Measurements from ENCODE around the gene GYPE. TPM values are rescaled to one million over a fixed set of nuclear protein-coding genes. Genes with fewer than 3 reads are reported as not detected.
"Not testable (repeated sequence)": the region's sequence is repeated elsewhere in the genome, so short reads cannot be mapped to it uniquely, and the experiment has no call there.

The GYPE gene
- total RNA-seq (not detected), polyA plus RNA-seq (1 to 10 TPM in 2 of 4 donors, under 1 TPM in 1, not detected in 1; 0.49 to 3.1 (median 2.6) TPM)

DNA sequence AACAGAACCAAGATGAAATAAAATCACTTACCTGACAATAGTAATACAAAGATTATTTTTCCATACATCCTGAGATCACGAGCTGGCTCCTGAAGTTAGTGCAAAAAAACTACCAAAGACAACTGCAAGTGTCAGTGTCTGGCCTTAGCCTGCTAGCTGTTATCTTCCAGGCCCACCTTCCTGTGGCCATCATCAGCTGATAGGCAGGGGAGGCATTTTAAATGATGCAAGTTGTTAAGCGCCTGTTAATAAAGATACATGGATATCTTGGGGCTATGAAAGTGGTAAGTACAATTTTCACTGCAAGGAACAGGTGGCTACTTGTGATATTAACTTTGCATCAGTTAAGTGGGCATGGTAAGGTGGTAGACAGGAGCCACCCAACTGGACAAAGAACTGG lies at the start of gene GYPE:
Gene GYPE, minus strand, starts transcription at position 120 of the 400 bp plus-strand sequence. Its CDS starts 52 bp downstream, at position 68.
- not testable (repeated sequence) for H3K27ac ChIP-seq (ENCODE audit: insufficient read depth, low read length, poor library complexity, severe bottlenecking); ATAC-seq (ENCODE audit: low read depth in 2 of 2); DNase-seq; H3K27me3 Mint-ChIP-seq; H3K27me3 ChIP-seq (ENCODE audit: control insufficient read depth, insufficient read depth, low read length); H3K4me1 ChIP-seq (ENCODE audit: control insufficient read depth, insufficient read depth, low read length, poor library complexity, severe bottlenecking); H3K4me3 Mint-ChIP-seq; H3K4me3 ChIP-seq (ENCODE audit: low read depth, low read length); H3K27ac Mint-ChIP-seq; H3K36me3 Mint-ChIP-seq; H3K36me3 ChIP-seq (ENCODE audit: control insufficient read depth, insufficient read depth, low read length); H3K9me3 ChIP-seq (ENCODE audit: control insufficient read depth in 2 of 2, low read length in 2 of 2); H3K9me3 Mint-ChIP-seq
- peaks cover 0 to 20% (median 10%) of the 10 kb centered on the region in 4 donors for H3K4me1 Mint-ChIP-seq

DNA sequence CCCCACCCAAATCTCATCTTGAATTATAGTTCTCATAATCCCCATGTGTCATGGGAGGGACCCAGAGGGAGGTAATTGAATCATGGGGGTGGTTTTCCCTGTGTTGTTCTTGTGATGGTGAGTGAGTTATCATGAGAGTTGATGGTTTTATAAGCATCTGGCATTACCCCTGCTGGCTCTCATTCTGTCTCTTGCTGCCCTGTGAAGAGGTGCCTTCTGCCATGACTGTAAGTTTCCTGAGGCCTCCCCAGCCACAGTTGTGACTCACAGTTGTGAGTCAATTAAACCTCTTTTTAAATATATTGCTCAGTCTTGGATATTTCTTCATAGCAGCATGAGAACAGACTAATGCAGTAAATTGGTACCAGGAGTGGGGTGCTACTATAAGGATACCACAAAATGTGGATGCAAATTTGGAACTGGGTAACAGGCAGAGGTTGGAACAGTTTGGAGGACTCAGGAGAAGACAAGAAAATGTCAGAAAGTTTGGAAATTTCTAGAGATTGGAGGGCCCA lies 46.2 kb upstream of the GYPE start:
- H3K4me3 ChIP-seq (ENCODE audit: low read depth, low read length); H3K4me1 Mint-ChIP-seq; H3K27me3 Mint-ChIP-seq; H3K36me3 ChIP-seq (ENCODE audit: control insufficient read depth, insufficient read depth, low read length); H3K36me3 Mint-ChIP-seq; H3K27me3 ChIP-seq (ENCODE audit: control insufficient read depth, insufficient read depth, low read length); DNase-seq; ATAC-seq (ENCODE audit: low read depth in 2 of 2); H3K27ac ChIP-seq (ENCODE audit: insufficient read depth, low read length, poor library complexity, severe bottlenecking); H3K9me3 ChIP-seq (ENCODE audit: control insufficient read depth in 2 of 2, low read length in 2 of 2); H3K27ac Mint-ChIP-seq; H3K4me1 ChIP-seq (ENCODE audit: control insufficient read depth, insufficient read depth, low read length, poor library complexity, severe bottlenecking); H3K4me3 Mint-ChIP-seq: not testable (repeated sequence)
- peaks cover 0 to 20% (median 8%) of the 10 kb centered on the region in 7 donors for H3K9me3 Mint-ChIP-seq

DNA sequence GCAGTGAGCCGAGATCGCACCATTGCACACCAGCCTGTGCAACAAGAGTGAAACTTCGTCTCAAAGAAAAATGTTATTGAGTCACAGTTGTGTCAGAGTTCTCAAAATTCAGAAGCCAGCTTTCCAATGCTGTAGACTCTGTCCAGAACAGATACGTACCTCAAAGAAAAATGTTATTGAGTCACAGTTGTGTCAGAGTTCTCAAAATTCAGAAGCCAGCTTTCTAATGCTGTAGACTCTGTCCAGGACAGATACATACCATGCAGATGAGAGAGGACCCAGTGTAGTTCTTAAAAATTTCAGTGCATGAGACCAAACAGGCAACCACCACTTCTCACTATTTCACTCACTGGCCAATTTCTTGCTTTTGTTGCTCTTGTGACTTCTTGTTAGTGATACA lies 45.6 kb upstream of the GYPE start:
- ATAC-seq (ENCODE audit: low read depth in 2 of 2); H3K4me1 Mint-ChIP-seq; H3K4me1 ChIP-seq (ENCODE audit: control insufficient read depth, insufficient read depth, low read length, poor library complexity, severe bottlenecking); H3K4me3 ChIP-seq (ENCODE audit: low read depth, low read length); H3K27me3 ChIP-seq (ENCODE audit: control insufficient read depth, insufficient read depth, low read length); H3K27me3 Mint-ChIP-seq; H3K27ac Mint-ChIP-seq; H3K27ac ChIP-seq (ENCODE audit: insufficient read depth, low read length, poor library complexity, severe bottlenecking); DNase-seq; H3K4me3 Mint-ChIP-seq; H3K36me3 Mint-ChIP-seq; H3K36me3 ChIP-seq (ENCODE audit: control insufficient read depth, insufficient read depth, low read length); H3K9me3 ChIP-seq (ENCODE audit: control insufficient read depth in 2 of 2, low read length in 2 of 2): not testable (repeated sequence)
- H3K9me3 Mint-ChIP-seq = peaks cover 0 to 19% (median 8%) of the 10 kb centered on the region in 7 donors

DNA sequence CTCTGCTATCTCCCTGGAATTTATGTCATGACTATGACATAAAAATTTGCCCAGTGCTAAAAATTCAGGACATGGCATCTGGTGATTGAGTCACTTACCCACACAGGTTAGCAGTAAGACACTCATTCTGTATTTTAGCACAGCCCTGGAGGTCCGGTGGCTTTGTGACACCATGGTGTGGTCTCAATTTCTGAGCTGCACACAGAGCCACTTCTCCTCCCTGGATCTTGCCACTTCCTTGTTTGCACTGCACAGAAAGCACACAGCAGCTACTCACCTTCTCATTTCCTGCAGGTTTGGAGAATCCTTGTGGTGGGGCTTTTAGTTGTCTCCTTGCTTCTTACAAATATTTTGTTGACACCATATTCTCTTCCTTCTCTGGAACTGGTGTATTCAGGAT lies 44.8 kb upstream of the GYPE start:
- not testable (repeated sequence) for H3K4me3 Mint-ChIP-seq; H3K9me3 ChIP-seq (ENCODE audit: control insufficient read depth in 2 of 2, low read length in 2 of 2); H3K27ac Mint-ChIP-seq; DNase-seq; H3K27me3 ChIP-seq (ENCODE audit: control insufficient read depth, insufficient read depth, low read length); H3K36me3 ChIP-seq (ENCODE audit: control insufficient read depth, insufficient read depth, low read length); ATAC-seq (ENCODE audit: low read depth in 2 of 2); H3K4me3 ChIP-seq (ENCODE audit: low read depth, low read length); H3K4me1 ChIP-seq (ENCODE audit: control insufficient read depth, insufficient read depth, low read length, poor library complexity, severe bottlenecking); H3K27ac ChIP-seq (ENCODE audit: insufficient read depth, low read length, poor library complexity, severe bottlenecking); H3K4me1 Mint-ChIP-seq; H3K36me3 Mint-ChIP-seq; H3K27me3 Mint-ChIP-seq
- H3K9me3 Mint-ChIP-seq = peaks cover 0 to 18% (median 8%) of the 10 kb centered on the region in 7 donors

DNA sequence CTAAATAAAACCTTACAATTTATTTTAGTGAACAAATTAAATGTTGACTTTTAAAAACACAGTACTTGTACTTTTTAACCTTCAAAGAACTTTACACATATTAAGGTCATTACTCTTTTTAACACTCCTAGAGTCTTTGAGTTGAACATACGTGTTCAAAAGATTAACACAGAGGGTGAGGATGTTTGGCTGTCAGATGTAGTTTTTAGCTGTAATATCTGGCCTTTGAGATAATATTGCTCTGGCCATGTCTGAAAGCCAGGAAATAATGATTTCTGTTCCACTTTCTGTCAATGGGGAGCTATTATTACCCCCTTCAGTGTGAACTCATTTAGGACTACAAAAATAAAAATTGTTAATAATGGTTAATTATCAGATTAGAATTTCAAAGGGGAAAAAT lies 42.1 kb upstream of the GYPE start:
- H3K4me3 Mint-ChIP-seq; ATAC-seq (ENCODE audit: low read depth in 2 of 2); H3K27ac ChIP-seq (ENCODE audit: insufficient read depth, low read length, poor library complexity, severe bottlenecking); H3K27me3 ChIP-seq (ENCODE audit: control insufficient read depth, insufficient read depth, low read length); H3K27me3 Mint-ChIP-seq; DNase-seq; H3K4me3 ChIP-seq (ENCODE audit: low read depth, low read length); H3K4me1 ChIP-seq (ENCODE audit: control insufficient read depth, insufficient read depth, low read length, poor library complexity, severe bottlenecking); H3K27ac Mint-ChIP-seq; H3K4me1 Mint-ChIP-seq; H3K9me3 ChIP-seq (ENCODE audit: control insufficient read depth in 2 of 2, low read length in 2 of 2); H3K36me3 ChIP-seq (ENCODE audit: control insufficient read depth, insufficient read depth, low read length); H3K36me3 Mint-ChIP-seq: not testable (repeated sequence)
- peaks cover 0 to 12% (median 6%) of the 10 kb centered on the region in 7 donors for H3K9me3 Mint-ChIP-seq

DNA sequence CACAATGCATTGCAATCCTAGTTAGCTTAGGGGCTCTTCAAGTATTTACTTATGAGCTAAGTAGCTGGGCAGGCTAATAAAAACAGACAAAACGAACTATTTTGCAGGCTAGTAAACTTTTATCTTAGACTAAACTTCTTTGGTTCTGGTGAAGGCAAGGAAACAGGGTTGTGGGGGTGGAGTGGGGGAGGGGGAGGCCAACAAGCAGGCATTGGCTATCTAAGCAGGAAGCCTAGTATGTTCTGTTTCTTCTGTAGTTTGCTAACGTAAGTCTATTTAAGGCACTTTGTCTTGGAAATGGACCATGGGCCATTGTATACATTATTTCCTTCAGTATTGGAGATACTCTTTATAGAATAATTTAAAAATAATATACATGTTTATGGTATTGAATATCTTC lies 35.3 kb upstream of the GYPE start:
- not testable (repeated sequence) for H3K27me3 Mint-ChIP-seq; H3K9me3 Mint-ChIP-seq; H3K36me3 Mint-ChIP-seq; H3K4me3 Mint-ChIP-seq; H3K27ac Mint-ChIP-seq; H3K36me3 ChIP-seq (ENCODE audit: control insufficient read depth, insufficient read depth, low read length); H3K4me1 Mint-ChIP-seq; H3K27ac ChIP-seq (ENCODE audit: insufficient read depth, low read length, poor library complexity, severe bottlenecking); H3K4me1 ChIP-seq (ENCODE audit: control insufficient read depth, insufficient read depth, low read length, poor library complexity, severe bottlenecking); H3K9me3 ChIP-seq (ENCODE audit: control insufficient read depth in 2 of 2, low read length in 2 of 2); H3K4me3 ChIP-seq (ENCODE audit: low read depth, low read length); ATAC-seq (ENCODE audit: low read depth in 2 of 2); DNase-seq; H3K27me3 ChIP-seq (ENCODE audit: control insufficient read depth, insufficient read depth, low read length)

DNA sequence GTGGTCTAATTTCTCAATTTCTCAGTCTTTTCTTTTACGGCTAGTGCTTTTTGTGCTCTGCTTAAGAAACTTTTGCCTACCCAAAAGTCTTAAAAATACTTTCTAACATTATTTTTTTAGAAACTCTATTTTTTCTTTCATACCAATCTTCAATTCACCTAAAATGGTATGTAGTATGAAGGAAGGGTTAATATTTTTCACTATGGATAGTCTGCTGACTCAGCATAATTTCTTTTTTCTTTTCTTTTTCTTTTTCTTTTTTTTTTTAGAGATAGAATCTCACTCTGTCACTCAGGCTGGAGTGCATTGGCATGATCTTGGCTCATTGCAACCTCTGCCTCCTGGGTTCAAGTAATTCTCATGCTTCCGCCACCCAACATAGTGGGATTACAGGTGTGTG lies 34.2 kb upstream of the GYPE start:
- Histone ChIP-seq H3K9me3 (ENCODE audit: control insufficient read depth in 2 of 2, low read length in 2 of 2) (no peaks in the 10 kb centered on the region), H3K27me3 (ENCODE audit: control insufficient read depth, insufficient read depth, low read length) (no peaks in the 10 kb centered on the region), H3K27ac (ENCODE audit: insufficient read depth, low read length, poor library complexity, severe bottlenecking) (no peak overlapping the region), H3K4me3 (ENCODE audit: low read depth, low read length) (no peak overlapping the region), H3K4me1 (ENCODE audit: control insufficient read depth, insufficient read depth, low read length, poor library complexity, severe bottlenecking) (no peaks in the 10 kb centered on the region), H3K36me3 (ENCODE audit: control insufficient read depth, insufficient read depth, low read length) (no peaks in the 10 kb centered on the region)
- DNase-seq (no peak), ATAC-seq (ENCODE audit: low read depth in 2 of 2) (no peak)
- Mint-ChIP-seq H3K4me3 (no peak overlapping the region), H3K27ac (no peak overlapping the region), H3K9me3 (peaks cover 0 to 1% (median 0%) of the 10 kb centered on the region in 7 donors), H3K4me1 (no peaks in the 10 kb centered on the region), H3K36me3 (no peaks in the 10 kb centered on the region), H3K27me3 (no peaks in the 10 kb centered on the region)

DNA sequence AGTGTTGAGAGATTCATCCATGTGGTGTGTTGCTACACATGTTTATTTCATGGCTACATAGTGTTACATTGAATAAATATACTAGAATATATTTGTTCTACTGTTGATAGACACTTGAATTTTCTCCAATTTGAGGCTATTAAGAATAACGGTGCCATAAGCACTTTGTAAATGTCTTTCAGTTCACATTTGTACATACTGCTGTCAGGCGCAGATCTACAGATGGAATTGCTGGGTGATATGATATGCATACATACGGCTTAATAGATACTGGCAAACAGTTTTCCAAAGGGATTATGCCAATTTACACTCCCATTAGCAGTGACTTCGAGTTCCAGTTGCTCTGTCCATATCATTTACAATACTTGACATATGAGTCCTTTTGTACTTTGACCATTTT lies 33.5 kb upstream of the GYPE start:
- not testable (repeated sequence) for H3K9me3 ChIP-seq (ENCODE audit: control insufficient read depth in 2 of 2, low read length in 2 of 2); H3K4me3 Mint-ChIP-seq; DNase-seq; ATAC-seq (ENCODE audit: low read depth in 2 of 2); H3K36me3 ChIP-seq (ENCODE audit: control insufficient read depth, insufficient read depth, low read length); H3K27ac ChIP-seq (ENCODE audit: insufficient read depth, low read length, poor library complexity, severe bottlenecking); H3K27me3 ChIP-seq (ENCODE audit: control insufficient read depth, insufficient read depth, low read length); H3K27ac Mint-ChIP-seq; H3K36me3 Mint-ChIP-seq; H3K4me3 ChIP-seq (ENCODE audit: low read depth, low read length); H3K27me3 Mint-ChIP-seq; H3K4me1 ChIP-seq (ENCODE audit: control insufficient read depth, insufficient read depth, low read length, poor library complexity, severe bottlenecking); H3K4me1 Mint-ChIP-seq; H3K9me3 Mint-ChIP-seq

Data from CD4-positive, CD25-positive, alpha-beta regulatory T cell (primary cell).